GM23338 (cell line): Measurements from ENCODE around the gene BRD2. TPM values are rescaled to one million over a fixed set of nuclear protein-coding genes. Genes with fewer than 3 reads are reported as not detected.

Experiments
- ATAC-seq: fragments of 200-7000 bp; cut with Tn5 transposase; 3 replicates; pipeline ENCODE4 v1.9.1; 2020
- DNase-seq: peaks from one replicate; pipeline ENCODE4 v3.0.0-alpha.2; 2015; ENCODE audit warnings: low spot score
- H2AFZ ChIP-seq: fragments of 200-600 bp; sonication (generic); 2 replicates; pipeline ENCODE4 v1.8.0; 2016; ENCODE audit warnings: antibody characterized with exemption, mild to moderate bottlenecking, moderate library complexity
- H3F3A ChIP-seq: fragments of 200-600 bp; sonication (generic); replicated peaks from 2 replicates; pipeline ENCODE4 v1.8.0; 2017; ENCODE audit warnings: antibody characterized with exemption, mixed run types, low read depth
- H3K27ac ChIP-seq: fragments of 200-600 bp; sonication (generic); 2 replicates; pipeline ENCODE4 v1.6.1; 2016; ENCODE audit warnings: low read depth
- H3K27me3 ChIP-seq: fragments of 200-600 bp; sonication (generic); 2 replicates; pipeline ENCODE4 v1.8.0; 2016; ENCODE audit warnings: mild to moderate bottlenecking, mixed run types, moderate library complexity; ENCODE audit not compliant: insufficient read depth
- H3K36me3 ChIP-seq: fragments of 200-600 bp; sonication (generic); 2 replicates; pipeline ENCODE4 v1.8.0; 2016; ENCODE audit warnings: mild to moderate bottlenecking; ENCODE audit not compliant: insufficient read depth
- H3K4me1 ChIP-seq: fragments of 200-600 bp; sonication (generic); 2 replicates; pipeline ENCODE4 v1.8.0; 2016; ENCODE audit warnings: mild to moderate bottlenecking, moderate library complexity; ENCODE audit not compliant: insufficient read depth
- H3K4me2 ChIP-seq: fragments of 200-600 bp; sonication (generic); 2 replicates; pipeline ENCODE4 v1.7.1; 2017; ENCODE audit warnings: mixed run types
- H3K4me3 ChIP-seq: fragments of 200-600 bp; sonication (generic); 2 replicates; pipeline ENCODE4 v1.6.1; 2016; ENCODE audit warnings: mixed run types
- H3K79me2 ChIP-seq: fragments of 200-600 bp; sonication (generic); replicated peaks from 2 replicates; pipeline ENCODE4 v1.8.0; 2017; ENCODE audit warnings: mild to moderate bottlenecking; ENCODE audit not compliant: insufficient read depth
- H3K9me2 ChIP-seq: fragments of 200-600 bp; sonication (generic); 2 replicates; pipeline ENCODE4 v1.8.0; 2017; ENCODE audit not compliant: insufficient read depth
- H4K20me1 ChIP-seq: fragments of 200-600 bp; sonication (generic); replicated peaks from 2 replicates; pipeline ENCODE4 v1.8.0; 2017; ENCODE audit warnings: mild to moderate bottlenecking; ENCODE audit not compliant: insufficient read depth
- H3K27ac Mint-ChIP-seq: 2 replicates; pipeline ENCODE4 v1.8.0; 2020; ENCODE audit warnings: inconsistent platforms, mild to moderate bottlenecking, moderate library complexity, mixed read lengths
- H3K27me3 Mint-ChIP-seq: 3 replicates; pipeline ENCODE4 v1.8.0; 2022; ENCODE audit warnings: low read depth, mild to moderate bottlenecking, moderate library complexity, mixed read lengths, inconsistent platforms; ENCODE audit not compliant: insufficient read depth, poor library complexity
- H3K36me3 Mint-ChIP-seq: 3 replicates; pipeline ENCODE4 v1.8.0; 2021; ENCODE audit warnings: low read depth, mild to moderate bottlenecking, inconsistent platforms, moderate library complexity, mixed read lengths
- H3K4me1 Mint-ChIP-seq: 3 replicates; pipeline ENCODE4 v1.8.0; 2020; ENCODE audit warnings: mild to moderate bottlenecking, inconsistent platforms, mixed read lengths
- H3K4me3 Mint-ChIP-seq: 3 replicates; pipeline ENCODE4 v1.8.0; 2021; ENCODE audit warnings: moderate library complexity, mild to moderate bottlenecking, inconsistent platforms, mixed read lengths
- H3K9me3 Mint-ChIP-seq: 3 replicates; pipeline ENCODE4 v1.8.0; 2020; ENCODE audit warnings: moderate library complexity, mild to moderate bottlenecking, inconsistent platforms, mixed read lengths
- CTCF ChIP-seq, 2 experiments: fragments of 200-600 bp in 1 of 2; sonication (generic) in 1 of 2; conservative IDR thresholded peaks; 2 replicates each; pipeline versions ENCODE4 v1.5.1 to v1.6.1; 2016 to 2017; ENCODE audit warnings: antibody characterized with exemption in 2 of 2, low read depth in 2 of 2, mild to moderate bottlenecking in 2 of 2, moderate library complexity in 1 of 2
- EZH2phosphoT487 ChIP-seq: fragments of 200-600 bp; sonication (generic); IDR thresholded peaks from one replicate; pipeline ENCODE4 v1.8.1; 2018; ENCODE audit warnings: antibody characterized with exemption; ENCODE audit not compliant: unreplicated experiment
- JUNB ChIP-seq: IDR thresholded peaks from one replicate; pipeline ENCODE4 v1.6.1; 2016; ENCODE audit warnings: antibody characterized with exemption; ENCODE audit not compliant: unreplicated experiment
- NANOG ChIP-seq: IDR thresholded peaks from 2 replicates; pipeline ENCODE4 v1.6.1; 2016; ENCODE audit warnings: antibody characterized with exemption, borderline replicate concordance
- POLR2AphosphoS5 ChIP-seq: IDR thresholded peaks from 2 replicates; pipeline ENCODE4 v1.6.1; 2016; ENCODE audit warnings: antibody characterized with exemption, low read depth
- ZNF114 ChIP-seq: fragments of 250-450 bp; sonication (Bioruptor Pico); IDR thresholded peaks from 2 replicates; pipeline ENCODE4 v1.5.0; 2020; ENCODE audit warnings: mild to moderate bottlenecking, moderate library complexity
- ZNF331 ChIP-seq: fragments of 250-450 bp; sonication (Bioruptor Pico); IDR thresholded peaks from 2 replicates; pipeline ENCODE4 v1.5.0; 2020; ENCODE audit warnings: low read depth, mild to moderate bottlenecking, moderate library complexity
- polyA plus RNA-seq: library from polyadenylated mRNA; unstranded; fragments of >200 nt; fragmentation: Nextera tagmentation; extraction: Ambion mirVana; gene quantifications from 2 replicates; pipeline ENCODE4 v1.2.1, GENCODE V29; 2016
- total RNA-seq: library from RNA; depleted of rRNA; stranded (reverse); fragments of >200 nt; shearing (Covaris generic); gene quantifications from 2 replicates; pipeline ENCODE4 v1.2.3, GENCODE V29; 2014
- TF ChIP-seq, protein P1 (sequence below): fragments of 250-450 bp; sonication (Bioruptor Pico); IDR thresholded peaks from 2 replicates; pipeline ENCODE4 v1.5.0; 2020; ENCODE audit warnings: mild to moderate bottlenecking, moderate library complexity

The BRD2 gene
- total and polyA plus RNA-seq, 2 experiments from 2014 or later: 84.9 to 169 TPM

- TF ChIP-seq, protein P1, sequence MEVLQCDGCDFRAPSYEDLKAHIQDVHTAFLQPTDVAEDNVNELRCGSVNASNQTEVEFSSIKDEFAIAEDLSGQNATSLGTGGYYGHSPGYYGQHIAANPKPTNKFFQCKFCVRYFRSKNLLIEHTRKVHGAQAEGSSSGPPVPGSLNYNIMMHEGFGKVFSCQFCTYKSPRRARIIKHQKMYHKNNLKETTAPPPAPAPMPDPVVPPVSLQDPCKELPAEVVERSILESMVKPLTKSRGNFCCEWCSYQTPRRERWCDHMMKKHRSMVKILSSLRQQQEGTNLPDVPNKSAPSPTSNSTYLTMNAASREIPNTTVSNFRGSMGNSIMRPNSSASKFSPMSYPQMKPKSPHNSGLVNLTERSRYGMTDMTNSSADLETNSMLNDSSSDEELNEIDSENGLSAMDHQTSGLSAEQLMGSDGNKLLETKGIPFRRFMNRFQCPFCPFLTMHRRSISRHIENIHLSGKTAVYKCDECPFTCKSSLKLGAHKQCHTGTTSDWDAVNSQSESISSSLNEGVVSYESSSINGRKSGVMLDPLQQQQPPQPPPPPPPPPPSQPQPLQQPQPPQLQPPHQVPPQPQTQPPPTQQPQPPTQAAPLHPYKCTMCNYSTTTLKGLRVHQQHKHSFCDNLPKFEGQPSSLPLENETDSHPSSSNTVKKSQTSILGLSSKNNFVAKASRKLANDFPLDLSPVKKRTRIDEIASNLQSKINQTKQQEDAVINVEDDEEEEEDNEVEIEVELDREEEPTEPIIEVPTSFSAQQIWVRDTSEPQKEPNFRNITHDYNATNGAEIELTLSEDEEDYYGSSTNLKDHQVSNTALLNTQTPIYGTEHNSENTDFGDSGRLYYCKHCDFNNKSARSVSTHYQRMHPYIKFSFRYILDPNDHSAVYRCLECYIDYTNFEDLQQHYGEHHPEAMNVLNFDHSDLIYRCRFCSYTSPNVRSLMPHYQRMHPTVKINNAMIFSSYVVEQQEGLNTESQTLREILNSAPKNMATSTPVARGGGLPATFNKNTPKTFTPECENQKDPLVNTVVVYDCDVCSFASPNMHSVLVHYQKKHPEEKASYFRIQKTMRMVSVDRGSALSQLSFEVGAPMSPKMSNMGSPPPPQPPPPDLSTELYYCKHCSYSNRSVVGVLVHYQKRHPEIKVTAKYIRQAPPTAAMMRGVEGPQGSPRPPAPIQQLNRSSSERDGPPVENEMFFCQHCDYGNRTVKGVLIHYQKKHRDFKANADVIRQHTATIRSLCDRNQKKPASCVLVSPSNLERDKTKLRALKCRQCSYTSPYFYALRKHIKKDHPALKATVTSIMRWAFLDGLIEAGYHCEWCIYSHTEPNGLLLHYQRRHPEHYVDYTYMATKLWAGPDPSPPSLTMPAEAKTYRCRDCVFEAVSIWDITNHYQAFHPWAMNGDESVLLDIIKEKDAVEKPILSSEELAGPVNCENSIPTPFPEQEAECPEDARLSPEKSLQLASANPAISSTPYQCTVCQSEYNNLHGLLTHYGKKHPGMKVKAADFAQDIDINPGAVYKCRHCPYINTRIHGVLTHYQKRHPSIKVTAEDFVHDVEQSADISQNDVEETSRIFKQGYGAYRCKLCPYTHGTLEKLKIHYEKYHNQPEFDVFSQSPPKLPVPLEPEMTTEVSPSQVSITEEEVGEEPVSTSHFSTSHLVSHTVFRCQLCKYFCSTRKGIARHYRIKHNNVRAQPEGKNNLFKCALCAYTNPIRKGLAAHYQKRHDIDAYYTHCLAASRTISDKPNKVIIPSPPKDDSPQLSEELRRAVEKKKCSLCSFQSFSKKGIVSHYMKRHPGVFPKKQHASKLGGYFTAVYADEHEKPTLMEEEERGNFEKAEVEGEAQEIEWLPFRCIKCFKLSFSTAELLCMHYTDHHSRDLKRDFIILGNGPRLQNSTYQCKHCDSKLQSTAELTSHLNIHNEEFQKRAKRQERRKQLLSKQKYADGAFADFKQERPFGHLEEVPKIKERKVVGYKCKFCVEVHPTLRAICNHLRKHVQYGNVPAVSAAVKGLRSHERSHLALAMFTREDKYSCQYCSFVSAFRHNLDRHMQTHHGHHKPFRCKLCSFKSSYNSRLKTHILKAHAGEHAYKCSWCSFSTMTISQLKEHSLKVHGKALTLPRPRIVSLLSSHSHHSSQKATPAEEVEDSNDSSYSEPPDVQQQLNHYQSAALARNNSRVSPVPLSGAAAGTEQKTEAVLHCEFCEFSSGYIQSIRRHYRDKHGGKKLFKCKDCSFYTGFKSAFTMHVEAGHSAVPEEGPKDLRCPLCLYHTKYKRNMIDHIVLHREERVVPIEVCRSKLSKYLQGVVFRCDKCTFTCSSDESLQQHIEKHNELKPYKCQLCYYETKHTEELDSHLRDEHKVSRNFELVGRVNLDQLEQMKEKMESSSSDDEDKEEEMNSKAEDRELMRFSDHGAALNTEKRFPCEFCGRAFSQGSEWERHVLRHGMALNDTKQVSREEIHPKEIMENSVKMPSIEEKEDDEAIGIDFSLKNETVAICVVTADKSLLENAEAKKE: no peak
- TF ChIP-seq NANOG (no peak), ZNF114 (no peak), ZNF331 (CRISPR knock-in tag) (no peak), CTCF (conservative IDR thresholded peaks at IDR 0.05; ENCODE audit: low read depth in 2 of 2) (no peak), POLR2AphosphoS5 (no peak), JUNB (no peak)
Observed at GRCh38 chr6:33010356-33010755, 42.0 kb downstream of the BRD2 start (continued).

DNA sequence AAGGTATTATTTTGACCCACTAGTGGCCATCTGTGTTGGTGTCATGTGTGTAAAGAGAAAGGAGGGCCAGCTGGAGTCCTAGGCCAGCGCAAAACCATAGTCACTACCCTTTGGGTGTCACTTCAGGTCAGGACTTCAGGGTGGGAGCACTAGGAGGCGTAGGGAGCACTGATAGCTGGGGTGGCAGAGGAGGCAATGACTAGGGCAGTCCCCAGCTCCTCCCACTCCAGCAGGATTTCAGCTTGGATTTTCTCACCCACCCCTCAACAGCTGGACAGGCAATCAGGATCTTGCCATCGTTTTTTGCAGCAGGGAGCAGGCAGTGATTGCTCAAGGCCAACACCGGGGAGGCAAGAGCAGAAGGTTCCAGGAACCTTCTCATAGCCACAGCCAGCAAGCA, 45.2 kb downstream of the BRD2 start:
- no peaks in the 10 kb centered on the region for H3K36me3 Mint-ChIP-seq
- Histone ChIP-seq H3K4me3 (no peak overlapping the region), H3F3A (no peaks in the 10 kb centered on the region), H3K4me1 (peaks cover 10% of the 10 kb centered on the region), H3K27ac (no peak overlapping the region), H3K27me3 (no peaks in the 10 kb centered on the region), H3K9me2 (no peaks in the 10 kb centered on the region), H4K20me1 (no peaks in the 10 kb centered on the region), H3K36me3 (no peaks in the 10 kb centered on the region), H3K79me2 (0 out of 2 replicates have a peak, but pooled peaks cover 4% of the 10 kb centered on the region), H3K4me2 (no peak overlapping the region), H2AFZ (no peak overlapping the region)
- peak; percentile 17 for DNase-seq
- peaks cover 39% of the 10 kb centered on the region for H3K4me1 Mint-ChIP-seq
- TF ChIP-seq ZNF331 (CRISPR knock-in tag) (no peak), EZH2phosphoT487 (no peak), POLR2AphosphoS5 (no peak), JUNB (no peak), NANOG (no peak)
- H3K27ac Mint-ChIP-seq: no peak overlapping the region
- no peak for ATAC-seq
- H3K9me3 Mint-ChIP-seq: no peaks in the 10 kb centered on the region
- peaks cover 6% of the 10 kb centered on the region for H3K27me3 Mint-ChIP-seq
- H3K4me3 Mint-ChIP-seq: no peak overlapping the region
